Measurements from ENCODE around the gene ANKRD16.
A peak's percentile ranks its signal among the peaks of the same experiment; 100 is the strongest.
"Not testable (repeated sequence)": the region's sequence is repeated elsewhere in the genome, so short reads cannot be mapped to it uniquely, and the experiment has no call there.

The ANKRD16 gene

GRCh38 chr10:5843686-5844344 is 45.9 kb downstream of the ANKRD16 start:
- H3K36me3 ChIP-seq (replicated peaks; ENCODE audit: low read depth, low read length): no peaks in the 10 kb centered on the region
- H4K20me1 ChIP-seq (ENCODE audit: insufficient read depth, low read length): no peaks in the 10 kb centered on the region
- H3K79me2 ChIP-seq (ENCODE audit: low read length): no peaks in the 10 kb centered on the region
- peak overlapping the region; percentile 69 for H3K4me2 ChIP-seq (ENCODE audit: low read length)
- H3K9me3 ChIP-seq (ENCODE audit: insufficient read depth, low read length): no peaks in the 10 kb centered on the region; the same call in 1 of the 2 replicates
- no peak overlapping the region for H2AFZ ChIP-seq (ENCODE audit: low read depth, low read length)
- no peak for TF ChIP-seq EZH2phosphoT487 (IDR thresholded peaks at IDR 0.05; ENCODE audit: low read depth)
- no peak for TF ChIP-seq CTCF (IDR thresholded peaks at IDR 0.05; ENCODE audit: low read depth, low read length)
- peaks cover 44% of the 10 kb centered on the region for H3K4me1 ChIP-seq (ENCODE audit: low read length)
- H3K4me3 ChIP-seq (ENCODE audit: low read length): peak overlapping the region; percentile 54
- no peaks in the 10 kb centered on the region for H3K27me3 ChIP-seq (ENCODE audit: low read depth, low read length)
- H3K27ac ChIP-seq (ENCODE audit: low read length): peak overlapping the region; percentile 12; the same call in 1 of the 2 replicates
- H3K9ac ChIP-seq (ENCODE audit: low read length): peak overlapping the region; percentile 21

GRCh38 chr10:5841965-5842364 is 47.7 kb downstream of the ANKRD16 start:
- H2AFZ ChIP-seq (ENCODE audit: low read depth, low read length): no peak overlapping the region
- no peaks in the 10 kb centered on the region for H3K36me3 ChIP-seq (replicated peaks; ENCODE audit: low read depth, low read length)
- H3K27me3 ChIP-seq (ENCODE audit: low read depth, low read length): no peaks in the 10 kb centered on the region
- no peak overlapping the region for H3K9ac ChIP-seq (ENCODE audit: low read length)
- no peak overlapping the region for H3K4me3 ChIP-seq (ENCODE audit: low read length)
- H3K79me2 ChIP-seq (ENCODE audit: low read length): no peaks in the 10 kb centered on the region
- H3K9me3 ChIP-seq (ENCODE audit: insufficient read depth, low read length): no peaks in the 10 kb centered on the region; the same call in 1 of the 2 replicates
- H3K27ac ChIP-seq (ENCODE audit: low read length): no peak overlapping the region
- H3K4me1 ChIP-seq (ENCODE audit: low read length): peaks cover 44% of the 10 kb centered on the region
- TF ChIP-seq EZH2phosphoT487 (IDR thresholded peaks at IDR 0.05; ENCODE audit: low read depth) (no peak), CTCF (IDR thresholded peaks at IDR 0.05; ENCODE audit: low read depth, low read length) (no peak)
- H3K4me2 ChIP-seq (ENCODE audit: low read length): no peak overlapping the region
- no peaks in the 10 kb centered on the region for H4K20me1 ChIP-seq (ENCODE audit: insufficient read depth, low read length)

- peaks cover 37% of the 10 kb centered on the region for H3K4me1 ChIP-seq (ENCODE audit: low read length)
Measured at GRCh38 chr10:5840314-5841307, 49.1 kb downstream of the ANKRD16 start.

GRCh38 chr10:5836181-5836580 is 53.5 kb downstream of the ANKRD16 start:
- H3K79me2 ChIP-seq (ENCODE audit: low read length); H3K4me2 ChIP-seq (ENCODE audit: low read length); H2AFZ ChIP-seq (ENCODE audit: low read depth, low read length); H3K9me3 ChIP-seq (ENCODE audit: insufficient read depth, low read length); H3K4me3 ChIP-seq (ENCODE audit: low read length); H3K27me3 ChIP-seq (ENCODE audit: low read depth, low read length); H3K9ac ChIP-seq (ENCODE audit: low read length); H3K27ac ChIP-seq (ENCODE audit: low read length); H4K20me1 ChIP-seq (ENCODE audit: insufficient read depth, low read length); H3K36me3 ChIP-seq (replicated peaks; ENCODE audit: low read depth, low read length): not testable (repeated sequence)
- H3K4me1 ChIP-seq (ENCODE audit: low read length): peaks cover 13% of the 10 kb centered on the region

More at GRCh38 chr10:5840314-5841307, 49.1 kb downstream of the ANKRD16 start:
- Histone ChIP-seq H3K36me3 (replicated peaks; ENCODE audit: low read depth, low read length) (no peaks in the 10 kb centered on the region), H3K9ac (ENCODE audit: low read length) (peak overlapping the region; percentile 50; the same call in 1 of the 2 replicates), H3K27ac (ENCODE audit: low read length) (no peak overlapping the region), H4K20me1 (ENCODE audit: insufficient read depth, low read length) (no peaks in the 10 kb centered on the region), H3K9me3 (ENCODE audit: insufficient read depth, low read length) (no peaks in the 10 kb centered on the region; the same call in 1 of the 2 replicates), H3K4me3 (ENCODE audit: low read length) (peak overlapping the region; percentile 68), H3K4me2 (ENCODE audit: low read length) (peak overlapping the region; percentile 80), H3K27me3 (ENCODE audit: low read depth, low read length) (no peaks in the 10 kb centered on the region), H3K79me2 (ENCODE audit: low read length) (no peaks in the 10 kb centered on the region), H2AFZ (ENCODE audit: low read depth, low read length) (peak overlapping the region; percentile 43)
- no peak for TF ChIP-seq EZH2phosphoT487 (IDR thresholded peaks at IDR 0.05; ENCODE audit: low read depth)
- TF ChIP-seq CTCF (IDR thresholded peaks at IDR 0.05; ENCODE audit: low read depth, low read length): no peak

Measured in OCI-LY3 (cell line).